ENCODE data around the gene DPAGT1. TPM values are rescaled to one million over a fixed set of nuclear protein-coding genes. Genes with fewer than 3 reads are reported as not detected.

Gene DPAGT1
- total RNA-seq, 4 donors from 2014 or later = 10.7 to 28.1 (median 21.4) TPM

- H3K4me1 ChIP-seq = peaks cover 2 to 42% (median 6%) of the 10 kb centered on the region in 3 donors
- no peak for TF ChIP-seq POLR2A (IDR thresholded peaks at IDR 0.05)
- H3K4me3 ChIP-seq = no peak overlapping the region
- 45 to 52% methylated on average over 5 of the region's 5 CpGs for WGBS, 2 donors (ENCODE audit: low coverage in 1 of 2)
- no peaks in the 10 kb centered on the region for H3K9me3 ChIP-seq
- H3K27ac ChIP-seq = peak overlapping the region in 1 of 4 donors; percentile 10
- no peaks in the 10 kb centered on the region for H3K27me3 ChIP-seq
- no peak for ATAC-seq
- H3K36me3 ChIP-seq = peaks cover 0 to 77% of the 10 kb centered on the region in 2 donors
Observed at GRCh38 chr11:119126675-119127268, 25.1 kb upstream of the DPAGT1 start.

- Histone ChIP-seq H3K36me3 (peaks cover 0 to 67% of the 10 kb centered on the region in 2 donors), H3K27me3 (no peaks in the 10 kb centered on the region), H3K27ac (no peak overlapping the region), H3K4me1 (peaks cover 2 to 44% (median 6%) of the 10 kb centered on the region in 3 donors), H3K4me3 (no peak overlapping the region), H3K9me3 (no peaks in the 10 kb centered on the region)
- TF ChIP-seq POLR2AphosphoS5 (IDR thresholded peaks at IDR 0.05) (no peak), POLR2A (IDR thresholded peaks at IDR 0.05) (no peak), CTCF (IDR thresholded peaks at IDR 0.05) (no peak), EP300 (IDR thresholded peaks at IDR 0.05) (no peak)
- ATAC-seq = no peak
- 79% methylated on average over 5 of the region's 6 CpGs for WGBS, 2 donors (ENCODE audit: low coverage in 1 of 2)
Observed at GRCh38 chr11:119125821-119126220, 24.2 kb upstream of the DPAGT1 start.

GRCh38 chr11:119121811-119122124 is 20.1 kb upstream of the DPAGT1 start:
- Histone ChIP-seq H3K27me3 (no peaks in the 10 kb centered on the region), H3K36me3 (peaks cover 0 to 30% of the 10 kb centered on the region in 2 donors), H3K4me3 (peak overlapping the region; percentile 43 to 78), H3K27ac (peak overlapping the region; percentile 2 to 91 (median 86)), H3K4me1 (peaks cover 2 to 45% (median 6%) of the 10 kb centered on the region in 3 donors), H3K9me3 (no peaks in the 10 kb centered on the region)
- TF ChIP-seq EP300 (IDR thresholded peaks at IDR 0.05) = no peak
- no peak for TF ChIP-seq POLR2AphosphoS5 (IDR thresholded peaks at IDR 0.05)
- TF ChIP-seq CTCF (IDR thresholded peaks at IDR 0.05) = no peak
- 0% methylated on average over 7 to 19 of the region's 20 CpGs for WGBS, 2 donors (ENCODE audit: low coverage in 1 of 2)
- ATAC-seq = no peak

GRCh38 chr11:119121008-119121810 is 19.6 kb upstream of the DPAGT1 start, which contains the start of gene HINFP:
Gene HINFP (plus strand): TSS chr11:119121580. CDS start chr11:119126945, 5,365 bp downstream.
- TF ChIP-seq POLR2A (IDR thresholded peaks at IDR 0.05) = peak; percentile 64 to 79
- TF ChIP-seq POLR2AphosphoS5 (IDR thresholded peaks at IDR 0.05) = peak; percentile 86
- TF ChIP-seq CTCF (IDR thresholded peaks at IDR 0.05) = no peak
- H3K36me3 ChIP-seq = peaks cover 0 to 32% of the 10 kb centered on the region in 2 donors
- ATAC-seq = peak; percentile 99
- H3K4me3 ChIP-seq = peak within 1 kb of the TSS; percentile 43 to 78
- H3K9me3 ChIP-seq = no peaks in the 10 kb centered on the region
- peak within 1 kb of the TSS; percentile 2 to 91 (median 86) for H3K27ac ChIP-seq
- H3K27me3 ChIP-seq = no peaks in the 10 kb centered on the region
- WGBS, 2 donors (ENCODE audit: low coverage in 1 of 2) = 0% methylated on average over 1 to 5 of the region's 54 CpGs
- H3K4me1 ChIP-seq = peaks cover 2 to 39% (median 6%) of the 10 kb centered on the region in 3 donors

GRCh38 chr11:119120639-119121007 is 19.0 kb upstream of the DPAGT1 start:
- ATAC-seq = no peak
- no peaks in the 10 kb centered on the region for H3K9me3 ChIP-seq
- WGBS, 2 donors (ENCODE audit: low coverage in 1 of 2) = 7 to 11% methylated on average over 4 to 5 of the region's 5 CpGs
- peak overlapping the region in 3 of 4 donors; percentile 86 to 91 (median 87) for H3K27ac ChIP-seq
- peak overlapping the region; percentile 24 to 78 for H3K4me3 ChIP-seq
- H3K4me1 ChIP-seq = peaks cover 2 to 33% (median 6%) of the 10 kb centered on the region in 3 donors
- H3K27me3 ChIP-seq = no peaks in the 10 kb centered on the region
- no peak for TF ChIP-seq EP300 (IDR thresholded peaks at IDR 0.05)
- TF ChIP-seq POLR2A (IDR thresholded peaks at IDR 0.05) = no peak
- TF ChIP-seq POLR2AphosphoS5 (IDR thresholded peaks at IDR 0.05) = no peak
- no peak for TF ChIP-seq CTCF (IDR thresholded peaks at IDR 0.05)
- peaks cover 0 to 35% of the 10 kb centered on the region in 2 donors for H3K36me3 ChIP-seq
